Measurements from ENCODE around the gene OCA2. TPM values are rescaled to one million over a fixed set of nuclear protein-coding genes. Genes with fewer than 3 reads are reported as not detected.

OCA2 gene
- polyA plus RNA-seq, 1 donor (not counting 4 experiments of a cell fraction or from before 2014, with no cell fraction given): 0.05 TPM

GRCh38 chr15:27821273-27821672, 277.8 kb downstream of the OCA2 start:
- FAIRE-seq (no peak), DNase-seq (ENCODE audit: low read depth, low spot score) (no peak)
- H3K27ac ChIP-seq (ENCODE audit: control insufficient read depth, insufficient read depth, low read length): no peak overlapping the region
- no peak overlapping the region for H3K4me3 ChIP-seq (ENCODE audit: control insufficient read depth in 2 of 3, extremely low read depth in 1 of 3, insufficient read depth in 2 of 3, low read depth in 1 of 3, low read length in 3 of 3)
- H3K9ac ChIP-seq (ENCODE audit: control insufficient read depth, extremely low read depth, insufficient read depth, low read length): no peak overlapping the region
- dilution Hi-C loops (cut with MboI; ENCODE audit: extremely low pct_ligation_motif_present, low sequenced_read_pairs): no loop called here
- no peaks in the 10 kb centered on the region for H3K36me3 ChIP-seq (ENCODE audit: control insufficient read depth in 2 of 2, extremely low read depth in 1 of 2, insufficient read depth in 2 of 2, low read length in 2 of 2)
- H3K9me3 ChIP-seq (ENCODE audit: control insufficient read depth, low read depth, low read length): peaks cover 2% of the 10 kb centered on the region
- no peak overlapping the region for H3K4me2 ChIP-seq (ENCODE audit: control insufficient read depth, extremely low read depth, insufficient read depth, low read depth, low read length)
- no peak overlapping the region for H2AFZ ChIP-seq (ENCODE audit: control insufficient read depth, low read length)
- H3K9me1 ChIP-seq (ENCODE audit: control insufficient read depth, extremely low read depth, insufficient read depth, low read length): no peaks in the 10 kb centered on the region
- no peaks in the 10 kb centered on the region for H3K4me1 ChIP-seq (ENCODE audit: control insufficient read depth, extremely low read depth, insufficient read depth, low read length)
- H4K20me1 ChIP-seq (ENCODE audit: control insufficient read depth, extremely low read depth, insufficient read depth, low read length): no peaks in the 10 kb centered on the region
- no peak for TF ChIP-seq CTCF (optimal IDR thresholded peaks at IDR 0.05 in 1 of 3, IDR thresholded peaks at IDR 0.05 in 1 of 3, conservative IDR thresholded peaks at IDR 0.05 in 1 of 3; ENCODE audit: extremely low read depth in 1 of 3, insufficient read depth in 2 of 3, low read length in 3 of 3)
- TF ChIP-seq EZH2 (IDR thresholded peaks at IDR 0.05; ENCODE audit: low read length): no peak
- no peaks in the 10 kb centered on the region for H3K79me2 ChIP-seq (ENCODE audit: control insufficient read depth, insufficient read depth, low read length)
- H3K27me3 ChIP-seq (ENCODE audit: control insufficient read depth, extremely low read depth, insufficient read depth, low read length): no peaks in the 10 kb centered on the region

- H3K4me2 ChIP-seq (ENCODE audit: control insufficient read depth, extremely low read depth, insufficient read depth, low read depth, low read length): no peak overlapping the region
- dilution Hi-C loops (cut with MboI; ENCODE audit: extremely low pct_ligation_motif_present, low sequenced_read_pairs): no loop called here
- no peak overlapping the region for H2AFZ ChIP-seq (ENCODE audit: control insufficient read depth, low read length)
- H3K9me1 ChIP-seq (ENCODE audit: control insufficient read depth, extremely low read depth, insufficient read depth, low read length): no peaks in the 10 kb centered on the region
- no peaks in the 10 kb centered on the region for H3K79me2 ChIP-seq (ENCODE audit: control insufficient read depth, insufficient read depth, low read length)
- DNase-seq (ENCODE audit: low read depth, low spot score) (no peak), FAIRE-seq (no peak)
- no peaks in the 10 kb centered on the region for H3K27me3 ChIP-seq (ENCODE audit: control insufficient read depth, extremely low read depth, insufficient read depth, low read length)
- no peak overlapping the region for H3K4me3 ChIP-seq (ENCODE audit: control insufficient read depth in 2 of 3, extremely low read depth in 1 of 3, insufficient read depth in 2 of 3, low read depth in 1 of 3, low read length in 3 of 3)
- no peak overlapping the region for H3K27ac ChIP-seq (ENCODE audit: control insufficient read depth, insufficient read depth, low read length)
- peaks cover 2% of the 10 kb centered on the region for H3K9me3 ChIP-seq (ENCODE audit: control insufficient read depth, low read depth, low read length)
- H3K36me3 ChIP-seq (ENCODE audit: control insufficient read depth in 2 of 2, extremely low read depth in 1 of 2, insufficient read depth in 2 of 2, low read length in 2 of 2): no peaks in the 10 kb centered on the region
- no peak overlapping the region for H3K9ac ChIP-seq (ENCODE audit: control insufficient read depth, extremely low read depth, insufficient read depth, low read length)
- H4K20me1 ChIP-seq (ENCODE audit: control insufficient read depth, extremely low read depth, insufficient read depth, low read length): no peaks in the 10 kb centered on the region
- no peaks in the 10 kb centered on the region for H3K4me1 ChIP-seq (ENCODE audit: control insufficient read depth, extremely low read depth, insufficient read depth, low read length)
- no peak for TF ChIP-seq EZH2 (IDR thresholded peaks at IDR 0.05; ENCODE audit: low read length)
- no peak for TF ChIP-seq CTCF (optimal IDR thresholded peaks at IDR 0.05 in 1 of 3, IDR thresholded peaks at IDR 0.05 in 1 of 3, conservative IDR thresholded peaks at IDR 0.05 in 1 of 3; ENCODE audit: extremely low read depth in 1 of 3, insufficient read depth in 2 of 3, low read length in 3 of 3)
These were observed 278.4 kb downstream of the OCA2 start for GRCh38 chr15:27820722-27821121.
